Lung (tissue), 12 donors: ENCODE data around the gene FIZ1. TPM values are rescaled to one million over a fixed set of nuclear protein-coding genes. Genes with fewer than 3 reads are reported as not detected.

Experiments
- ATAC-seq: fragments of 200-7000 bp; cut with Tn5 transposase; one replicate; pipeline ENCODE4 v1.9.1; 2020; ENCODE audit warnings: moderate number of reproducible peaks; ENCODE audit not compliant: insufficient read depth, low FRiP score
- DNase-seq, 3 donors: peaks; one replicate each; pipeline ENCODE4 v3.0.0-alpha.2; 2013 to 2017
- H3K27ac ChIP-seq, 2 donors: one replicate each; pipeline ENCODE4 v1.5.1; 2013; ENCODE audit warnings: mild to moderate bottlenecking in 2 of 2, moderate library complexity in 2 of 2, control low read depth in 1 of 2, inconsistent platforms in 1 of 2, low read depth in 1 of 2, low read length in 1 of 2
- H3K27me3 ChIP-seq, 3 donors: one replicate each; pipeline ENCODE4 v1.5.1; 2013; ENCODE audit warnings: low read length in 2 of 3; ENCODE audit not compliant: control insufficient read depth in 3 of 3, insufficient read depth in 3 of 3
- H3K36me3 ChIP-seq, 4 donors: one replicate each; pipeline ENCODE4 v1.5.1; 2013; ENCODE audit warnings: low read length in 4 of 4, mild to moderate bottlenecking in 1 of 4, moderate library complexity in 1 of 4; ENCODE audit not compliant: control insufficient read depth in 4 of 4, insufficient read depth in 4 of 4
- H3K4me1 ChIP-seq, 5 donors: one replicate each; pipeline ENCODE4 v1.5.1; 2013; ENCODE audit warnings: low read length in 5 of 5, mild to moderate bottlenecking in 2 of 5, moderate library complexity in 1 of 5; ENCODE audit not compliant: control insufficient read depth in 5 of 5, insufficient read depth in 5 of 5
- H3K4me3 ChIP-seq: one replicate; pipeline ENCODE4 v1.5.1; 2013; ENCODE audit warnings: mild to moderate bottlenecking, control low read depth, moderate library complexity
- H3K9ac ChIP-seq, 2 donors: one replicate each; pipeline ENCODE4 v1.5.1; 2013; ENCODE audit warnings: low read length in 2 of 2, control low read depth in 1 of 2; ENCODE audit not compliant: insufficient read depth in 1 of 2
- H3K9me3 ChIP-seq, 4 donors: one replicate each; pipeline ENCODE4 v1.5.1; 2013; ENCODE audit warnings: low read length in 3 of 4, mild to moderate bottlenecking in 1 of 4, moderate library complexity in 1 of 4; ENCODE audit not compliant: control insufficient read depth in 4 of 4, insufficient read depth in 3 of 4
- CTCF ChIP-seq: IDR thresholded peaks from 2 replicates; pipeline ENCODE4 v1.5.1; 2012; ENCODE audit warnings: mild to moderate bottlenecking; ENCODE audit errors: control extremely low read depth, extremely low read depth
- WGBS, 2 donors: extraction: QIAGEN DNeasy Blood & Tissue Kit; methylation state at CpG; one replicate each; pipeline ENCODE4 v1.1.7; 2013; 5-methylcytosine and 5-hydroxymethylcytosine counted together
- polyA plus RNA-seq, 2 donors: library from polyadenylated mRNA; stranded (reverse); fragments of 200-250 nt; gene quantifications; one replicate each; pipeline ENCODE4 v1.2.1, GENCODE V29; 2013
- total RNA-seq, 2 donors: library from RNA; depleted of rRNA in 1 of 2; stranded (reverse); fragments of >200 nt in 1 of 2; gene quantifications; one replicate each; pipeline ENCODE4 v1.2.1, GENCODE V29; 2014 to 2021
- donor health status: control.
- donor health status: control.
- donor health status: Bipolar disorder and iron deficiency.
- donor health status: healthy.
- donor health status: DM: yes; HTN: yes; CAD: no.

Gene FIZ1
- total and polyA plus RNA-seq, 4 donors = 5.6 to 17.6 (median 9.9) TPM

- no peaks in the 10 kb centered on the region for H3K9me3 ChIP-seq
- H3K9ac ChIP-seq = no peak overlapping the region
- WGBS, 2 donors = 16 to 27% methylated on average over 17 of the region's 17 CpGs
- no peak overlapping the region for H3K4me3 ChIP-seq
- DNase-seq (peak in 2 of 3 donors; percentile 26 to 51), ATAC-seq (peak; percentile 60)
- no peak for TF ChIP-seq CTCF
- peaks cover 0 to 20% (median 9%) of the 10 kb centered on the region in 3 donors for H3K27me3 ChIP-seq
- H3K27ac ChIP-seq = peak overlapping the region; percentile 55 to 65
- no peaks in the 10 kb centered on the region for H3K36me3 ChIP-seq
- peaks cover 0 to 23% (median 4%) of the 10 kb centered on the region in 5 donors for H3K4me1 ChIP-seq
These were observed 52.3 kb downstream of the FIZ1 start for GRCh38 chr19:55546822-55547614.

GRCh38 chr19:55546011-55546410 is 53.3 kb downstream of the FIZ1 start:
- Histone ChIP-seq H3K4me3 (no peak overlapping the region), H3K4me1 (peaks cover 0 to 23% (median 4%) of the 10 kb centered on the region in 5 donors), H3K36me3 (no peaks in the 10 kb centered on the region), H3K9ac (no peak overlapping the region), H3K9me3 (no peaks in the 10 kb centered on the region), H3K27me3 (peaks cover 0 to 16% (median 6%) of the 10 kb centered on the region in 3 donors), H3K27ac (peak overlapping the region in 1 of 2 donors; percentile 83)
- WGBS, 2 donors = 54 to 74% methylated on average over 11 of the region's 11 CpGs
- TF ChIP-seq CTCF = no peak
- no peak for ATAC-seq
- DNase-seq = peak; percentile 73 to 89 (median 82)

- H3K27ac ChIP-seq = peak within 1 kb of the TSS in 1 of 2 donors; percentile 83
- WGBS, 2 donors = 82 to 96% methylated on average over 10 of the region's 10 CpGs
- H3K27me3 ChIP-seq = peaks cover 0 to 16% (median 5%) of the 10 kb centered on the region in 3 donors
- no peaks in the 10 kb centered on the region for H3K9me3 ChIP-seq
- no peak for TF ChIP-seq CTCF
- no peaks in the 10 kb centered on the region for H3K36me3 ChIP-seq
- no peak within 1 kb of the TSS for H3K9ac ChIP-seq
- H3K4me1 ChIP-seq = peaks cover 0 to 23% (median 4%) of the 10 kb centered on the region in 5 donors
- no peak within 1 kb of the TSS for H3K4me3 ChIP-seq
- ATAC-seq (no peak), DNase-seq (no peak)
These were observed 53.9 kb downstream of the FIZ1 start, which contains the start of gene SBK3 for GRCh38 chr19:55545443-55545842. Gene SBK3 (minus strand): TSS chr19:55545543. CDS start chr19:55545543, 0 bp downstream.
